ENCODE measurements around the gene GAST. TPM values are rescaled to one million over a fixed set of nuclear protein-coding genes. Genes with fewer than 3 reads are reported as not detected.

The GAST gene
- total and polyA plus RNA-seq, 10 donors, result not detected

GRCh38 chr17:41707803-41708669 is 4.1 kb upstream of the GAST start:
- 74 to 83% (median 77%) methylated on average over 10 of the region's 10 CpGs for WGBS, 5 donors
- H3K27me3 ChIP-seq (replicated peaks in 1 of 7), result peaks cover 0 to 28% (median 0%) of the 10 kb centered on the region in 7 donors
- no peaks in the 10 kb centered on the region for H3K9me3 ChIP-seq
- no peak overlapping the region for H3K4me3 ChIP-seq
- DNase-seq, result no peak
- no peaks in the 10 kb centered on the region for H3K36me3 ChIP-seq
- intact Hi-C loops (cut with DNase I; ENCODE audit: low total_unique reads), result no loop called here
- H3K27ac ChIP-seq, result no peak overlapping the region
- peaks cover 0 to 14% (median 5%) of the 10 kb centered on the region in 6 donors for H3K4me1 ChIP-seq
- TF ChIP-seq POLR2A (IDR thresholded peaks at IDR 0.05), result no peak
- no peak for TF ChIP-seq POLR2AphosphoS5 (IDR thresholded peaks at IDR 0.05)

DNA sequence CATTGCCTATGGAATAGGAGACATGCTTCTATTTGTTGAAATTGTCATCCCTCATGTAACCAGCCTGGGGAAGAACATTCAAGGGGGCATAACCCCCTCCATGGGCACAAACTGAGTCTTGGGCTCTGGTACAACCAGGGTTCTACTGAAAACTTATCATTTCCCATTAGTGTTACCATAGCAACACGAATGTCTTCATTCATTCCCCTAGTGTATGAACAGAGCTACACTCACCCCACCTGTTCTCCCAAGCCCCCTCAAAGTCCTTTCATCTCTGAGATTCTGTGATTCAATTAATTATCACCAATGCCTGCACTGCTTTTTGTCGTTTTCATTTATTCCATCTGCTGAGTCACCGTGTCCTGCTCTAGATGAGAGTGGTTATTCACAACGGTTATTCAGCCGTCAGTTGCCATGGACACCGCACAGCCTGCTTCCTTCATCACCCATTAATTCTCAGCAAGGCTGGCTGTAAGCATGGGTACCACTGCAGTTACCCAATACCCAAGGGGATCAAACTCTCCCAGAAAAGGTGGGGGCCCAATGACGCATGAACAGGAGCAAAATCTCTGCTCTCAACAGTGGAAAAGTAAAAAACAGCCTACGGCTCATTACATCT is 1.6 kb upstream of the GAST start:
- TF ChIP-seq POLR2A (IDR thresholded peaks at IDR 0.05) (no peak), POLR2AphosphoS5 (IDR thresholded peaks at IDR 0.05) (no peak)
- TF ChIP-seq, protein P1, sequence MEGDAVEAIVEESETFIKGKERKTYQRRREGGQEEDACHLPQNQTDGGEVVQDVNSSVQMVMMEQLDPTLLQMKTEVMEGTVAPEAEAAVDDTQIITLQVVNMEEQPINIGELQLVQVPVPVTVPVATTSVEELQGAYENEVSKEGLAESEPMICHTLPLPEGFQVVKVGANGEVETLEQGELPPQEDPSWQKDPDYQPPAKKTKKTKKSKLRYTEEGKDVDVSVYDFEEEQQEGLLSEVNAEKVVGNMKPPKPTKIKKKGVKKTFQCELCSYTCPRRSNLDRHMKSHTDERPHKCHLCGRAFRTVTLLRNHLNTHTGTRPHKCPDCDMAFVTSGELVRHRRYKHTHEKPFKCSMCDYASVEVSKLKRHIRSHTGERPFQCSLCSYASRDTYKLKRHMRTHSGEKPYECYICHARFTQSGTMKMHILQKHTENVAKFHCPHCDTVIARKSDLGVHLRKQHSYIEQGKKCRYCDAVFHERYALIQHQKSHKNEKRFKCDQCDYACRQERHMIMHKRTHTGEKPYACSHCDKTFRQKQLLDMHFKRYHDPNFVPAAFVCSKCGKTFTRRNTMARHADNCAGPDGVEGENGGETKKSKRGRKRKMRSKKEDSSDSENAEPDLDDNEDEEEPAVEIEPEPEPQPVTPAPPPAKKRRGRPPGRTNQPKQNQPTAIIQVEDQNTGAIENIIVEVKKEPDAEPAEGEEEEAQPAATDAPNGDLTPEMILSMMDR (IDR thresholded peaks at IDR 0.05 in 8 of 11, conservative IDR thresholded peaks at IDR 0.05 in 3 of 11), result no peak
- 36 to 44% (median 42%) methylated on average over 8 of the region's 8 CpGs for WGBS, 5 donors
- H3K9me3 ChIP-seq, result no peaks in the 10 kb centered on the region
- peaks cover 0 to 28% (median 0%) of the 10 kb centered on the region in 7 donors for H3K27me3 ChIP-seq (replicated peaks in 1 of 7)
- peaks cover 0 to 5% (median 2%) of the 10 kb centered on the region in 6 donors for H3K4me1 ChIP-seq
- intact Hi-C loops (cut with DNase I; ENCODE audit: low total_unique reads), result no loop called here
- no peaks in the 10 kb centered on the region for H3K36me3 ChIP-seq
- no peak for DNase-seq
- H3K4me3 ChIP-seq, result no peak overlapping the region
- H3K27ac ChIP-seq, result no peak overlapping the region

GRCh38 chr17:41717408-41718286 is 5.5 kb downstream of the GAST start:
- DNase-seq, result no peak
- 61 to 65% (median 63%) methylated on average over 15 of the region's 15 CpGs for WGBS, 5 donors
- TF ChIP-seq POLR2A (IDR thresholded peaks at IDR 0.05), result no peak
- TF ChIP-seq, protein P1 (IDR thresholded peaks at IDR 0.05 in 8 of 11, conservative IDR thresholded peaks at IDR 0.05 in 3 of 11), result no peak
- TF ChIP-seq POLR2AphosphoS5 (IDR thresholded peaks at IDR 0.05), result no peak
- intact Hi-C loops (cut with DNase I; ENCODE audit: low total_unique reads), result no loop called here
- H3K4me3 ChIP-seq, result no peak overlapping the region
- H3K9me3 ChIP-seq, result no peaks in the 10 kb centered on the region
- H3K27me3 ChIP-seq (replicated peaks in 1 of 7), result peaks cover 0 to 5% (median 0%) of the 10 kb centered on the region in 7 donors
- H3K27ac ChIP-seq, result peak overlapping the region in 4 of 8 donors; percentile 0 to 24 (median 14)
- peaks cover 0 to 13% (median 5%) of the 10 kb centered on the region in 6 donors for H3K4me1 ChIP-seq
- H3K36me3 ChIP-seq, result no peaks in the 10 kb centered on the region

DNA sequence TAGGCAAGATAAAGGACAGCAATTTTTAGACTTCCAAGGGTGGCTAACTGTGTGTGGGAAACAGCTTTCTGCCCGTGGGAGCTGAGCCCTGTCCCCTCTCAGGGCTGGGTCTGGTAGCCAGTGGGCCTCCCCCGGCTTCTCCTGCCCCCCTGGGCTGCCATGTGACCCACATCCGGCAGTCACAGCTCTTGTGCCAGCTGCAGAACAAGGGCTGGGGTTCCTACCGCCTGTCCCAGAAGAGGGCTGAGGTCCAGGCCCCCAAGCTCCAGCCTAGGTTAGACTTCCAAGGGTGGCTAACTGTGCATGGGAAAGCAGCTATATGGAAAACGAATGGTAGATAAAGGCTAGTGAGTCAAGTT is 6.1 kb downstream of the GAST start:
- H3K4me3 ChIP-seq, result no peak overlapping the region
- 58 to 76% (median 63%) methylated on average over 3 to 5 of the region's 5 CpGs for WGBS, 5 donors
- H3K36me3 ChIP-seq, result no peaks in the 10 kb centered on the region
- DNase-seq, result no peak
- peak overlapping the region in 4 of 8 donors; percentile 0 to 24 (median 14) for H3K27ac ChIP-seq
- no peak for TF ChIP-seq POLR2A (IDR thresholded peaks at IDR 0.05)
- peaks cover 0 to 13% (median 5%) of the 10 kb centered on the region in 6 donors for H3K4me1 ChIP-seq
- H3K27me3 ChIP-seq (replicated peaks in 1 of 7), result peaks cover 0 to 5% (median 0%) of the 10 kb centered on the region in 7 donors
- intact Hi-C loops (cut with DNase I; ENCODE audit: low total_unique reads), result no loop called here
- no peaks in the 10 kb centered on the region for H3K9me3 ChIP-seq
